ENCODE data around the gene VSTM4.

Gene VSTM4

GRCh38 chr10:49141541-49142332 lies 26.4 kb upstream of the VSTM4 start:
- DNase-seq = no peak

GRCh38 chr10:49140304-49141177 lies 25.2 kb upstream of the VSTM4 start:
- no peak for DNase-seq

DNA sequence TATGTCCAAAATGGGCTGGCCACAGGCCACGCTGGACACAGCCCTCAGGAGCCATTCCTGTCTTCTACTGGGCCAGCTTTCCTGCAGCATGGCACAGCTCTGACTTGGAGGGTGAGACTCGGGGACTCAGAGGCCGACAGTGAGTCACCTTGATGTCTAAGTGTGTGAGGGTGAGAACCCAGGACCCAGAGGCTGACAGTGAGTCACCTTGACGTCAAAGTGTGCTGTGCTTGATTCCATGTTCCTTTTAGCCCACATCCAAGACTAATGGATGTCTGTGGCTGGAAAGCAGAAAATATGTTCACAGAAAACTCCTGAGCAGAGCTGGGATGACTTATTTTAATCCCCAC lies 24.5 kb upstream of the VSTM4 start:
- DNase-seq = no peak

- no peak for DNase-seq
Observed at GRCh38 chr10:49139028-49139845, 23.9 kb upstream of the VSTM4 start.

GRCh38 chr10:49138361-49138891 lies 23.1 kb upstream of the VSTM4 start:
- no peak for DNase-seq

DNA sequence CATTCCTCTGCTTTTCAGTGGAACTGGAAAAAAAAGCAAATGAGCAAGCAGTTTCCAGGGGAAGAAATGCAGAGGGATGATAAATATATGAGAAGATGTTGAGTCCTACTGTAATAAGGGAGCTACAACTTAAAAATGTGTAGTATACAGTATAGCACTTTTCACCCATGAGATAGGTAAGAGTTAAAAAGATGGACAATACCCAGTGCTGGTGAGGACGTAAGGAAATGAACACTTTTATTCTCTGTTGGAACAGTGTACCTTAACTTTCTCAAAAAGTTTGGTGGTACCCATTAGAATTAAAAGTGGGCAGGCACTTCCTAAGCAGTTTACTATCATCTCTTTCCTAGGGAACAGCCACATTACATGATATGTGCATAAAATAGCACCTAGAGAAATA lies 21.2 kb upstream of the VSTM4 start:
- DNase-seq = no peak

DNA sequence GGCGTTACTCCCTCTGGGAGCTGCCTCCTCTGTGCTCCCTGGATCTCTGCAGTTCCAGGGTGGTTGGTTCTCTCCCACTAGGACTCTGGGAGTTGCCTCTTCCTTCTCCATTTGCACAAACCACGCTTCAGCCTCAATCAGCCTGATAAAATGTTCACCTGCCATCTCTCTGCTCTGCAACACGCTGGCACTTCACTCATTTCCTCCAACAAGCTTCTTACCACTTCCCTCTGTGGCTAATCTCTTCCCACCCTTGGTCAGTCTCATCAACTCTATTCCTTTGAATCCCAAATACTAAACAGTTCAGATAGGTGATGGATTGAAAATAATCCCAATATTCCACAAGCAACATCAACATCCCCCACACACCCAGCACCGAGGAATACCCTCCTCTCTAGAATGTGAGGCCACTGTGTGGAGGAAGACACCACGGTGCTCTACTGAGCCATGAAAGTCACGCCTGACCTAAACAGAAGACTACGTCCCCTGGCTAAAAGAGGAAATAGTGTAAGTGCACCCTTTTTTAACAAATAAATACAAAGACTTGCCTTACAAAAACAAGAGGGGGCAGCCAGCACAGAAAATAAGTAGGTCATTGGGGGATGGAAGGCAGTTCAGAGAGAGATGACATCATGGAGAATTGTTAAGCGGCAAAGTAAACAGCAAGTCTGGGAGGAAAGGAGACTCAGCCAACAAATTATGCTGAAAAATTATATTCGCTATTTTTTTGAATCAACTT lies 20.4 kb upstream of the VSTM4 start:
- no peak for DNase-seq

DNA sequence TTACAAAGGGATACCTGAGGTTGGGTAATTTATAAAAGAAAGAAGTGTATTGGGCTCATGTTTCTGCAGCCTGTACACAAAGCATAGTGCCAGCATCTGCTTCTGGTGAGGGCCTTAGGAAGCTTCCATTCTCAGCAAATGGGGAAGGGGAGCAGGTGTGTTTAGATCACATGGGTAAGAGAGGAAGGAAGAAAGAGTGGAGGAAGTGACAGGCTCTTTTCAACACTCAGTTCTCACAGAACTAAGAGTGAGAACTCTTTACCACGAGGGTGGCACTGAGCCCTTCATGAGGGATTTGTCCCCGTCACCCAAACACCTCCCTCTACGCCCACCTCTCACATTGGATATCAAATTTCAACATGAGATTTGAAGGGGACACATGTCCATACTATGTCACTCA lies 19.0 kb upstream of the VSTM4 start:
- no peak for DNase-seq

- DNase-seq = no peak
Observed at GRCh38 chr10:49133706-49134248, 18.5 kb upstream of the VSTM4 start, which contains the start of gene FAM170B. FAM170B (minus strand) TSS chr10:49134021; CDS start chr10:49133918, 103 bp downstream.

- DNase-seq = no peak
Observed at GRCh38 chr10:49132362-49132737, 17.0 kb upstream of the VSTM4 start.

- no peak for DNase-seq
Observed at GRCh38 chr10:49131507-49132361, 16.4 kb upstream of the VSTM4 start.

GRCh38 chr10:49129376-49129775 lies 14.1 kb upstream of the VSTM4 start:
- DNase-seq = no peak

GRCh38 chr10:49128854-49129253 lies 13.5 kb upstream of the VSTM4 start:
- DNase-seq = no peak

DNA sequence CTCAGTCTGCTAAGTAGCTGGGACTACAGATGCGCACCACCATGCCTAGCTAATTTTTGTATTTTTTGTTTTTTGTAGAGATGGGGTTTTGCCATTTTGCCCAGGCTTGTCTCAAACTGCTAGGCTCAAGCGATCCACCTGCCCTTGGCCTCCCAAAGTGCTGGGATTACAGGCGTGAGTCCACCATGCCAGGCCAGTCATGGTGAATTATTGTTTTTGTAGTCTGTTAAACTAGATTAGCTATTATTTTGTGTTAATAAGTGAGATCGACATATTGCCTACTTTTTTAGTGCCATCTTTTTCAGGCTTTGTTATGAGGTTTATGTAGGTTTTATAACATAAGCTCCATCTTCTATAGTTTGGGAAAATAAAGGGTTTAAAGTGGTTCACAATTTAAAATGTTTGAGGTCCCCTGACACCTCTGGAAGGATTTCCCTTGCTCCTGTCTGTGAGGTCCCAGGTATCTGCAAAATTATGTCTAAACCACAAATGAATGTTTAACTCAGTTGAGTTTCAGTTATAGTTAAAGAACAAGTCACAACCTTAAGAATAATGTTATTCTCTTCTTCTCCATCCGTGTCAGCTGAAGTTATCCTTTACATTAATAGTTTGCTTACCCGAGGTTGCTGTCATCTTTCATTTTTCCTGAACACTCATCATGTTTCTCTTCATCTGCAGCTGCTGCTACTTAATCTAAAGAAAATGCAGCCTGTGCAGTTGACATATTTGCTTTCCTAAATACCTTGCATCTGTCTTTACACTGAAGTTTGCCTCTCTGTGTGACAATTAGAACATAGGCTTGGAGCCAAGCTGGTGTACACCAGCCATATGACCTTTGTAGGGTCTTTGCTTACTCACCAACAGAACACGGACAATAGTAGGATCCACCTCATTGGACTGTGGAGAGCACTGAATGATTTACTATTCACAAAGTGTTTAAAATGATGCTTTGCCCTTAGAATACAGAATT lies 8.9 kb upstream of the VSTM4 start:
- DNase-seq = no peak

DNA sequence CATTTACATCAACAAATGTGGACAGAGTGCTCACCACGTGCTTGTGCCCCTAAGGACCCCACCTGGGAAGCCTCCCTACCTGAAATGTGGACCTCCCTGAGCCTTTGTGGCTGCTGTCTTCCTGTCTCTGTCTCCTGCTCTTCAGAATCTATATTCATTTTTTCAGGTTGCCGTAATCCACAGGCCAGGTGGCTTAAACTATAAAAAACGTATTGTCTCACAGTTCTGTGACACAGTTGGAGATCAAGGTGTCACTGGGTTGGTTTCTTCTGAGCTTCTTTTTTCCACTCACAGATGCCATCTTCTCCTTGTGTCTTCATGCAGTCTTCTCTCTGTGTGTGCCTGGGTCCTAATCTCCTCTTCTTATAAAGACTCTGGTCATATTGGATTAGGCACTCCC lies 5.6 kb upstream of the VSTM4 start:
- no peak for DNase-seq

- DNase-seq = no peak
Observed at GRCh38 chr10:49119746-49120145, 4.4 kb upstream of the VSTM4 start.

- no peak for DNase-seq
Observed at GRCh38 chr10:49118430-49119074, 3.2 kb upstream of the VSTM4 start.

DNA sequence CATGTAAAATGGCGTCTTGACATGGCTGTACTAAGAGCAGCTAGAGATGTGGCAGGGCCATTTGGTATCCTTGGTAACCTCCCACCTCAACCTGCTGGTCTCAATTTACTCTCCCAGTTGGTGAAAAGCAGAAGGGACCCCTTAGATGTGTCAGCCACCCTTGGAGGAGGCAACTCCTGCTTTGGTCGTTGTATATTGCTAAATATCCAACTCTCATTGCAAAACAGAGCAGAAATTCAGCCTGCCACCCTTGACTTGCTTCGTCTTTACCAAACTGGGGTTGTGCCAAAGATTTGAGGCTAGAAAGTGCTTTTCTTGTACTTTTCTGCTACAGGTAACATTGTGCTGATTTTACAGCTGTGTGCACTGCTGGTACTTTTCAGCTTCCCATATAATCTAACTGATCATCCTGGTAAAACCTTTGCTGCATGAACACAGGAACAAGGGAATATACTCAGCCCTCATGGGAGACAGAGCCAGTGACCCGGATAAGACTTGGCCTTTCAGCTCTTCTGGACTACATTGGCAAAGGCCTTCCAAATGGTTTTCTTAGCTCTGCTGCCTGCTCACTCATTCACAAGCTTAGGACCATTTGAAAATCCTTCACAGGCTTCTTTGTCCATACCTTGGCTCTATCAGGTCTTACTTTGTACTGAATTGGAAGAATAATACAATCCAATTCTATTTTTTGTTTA lies 2.2 kb upstream of the VSTM4 start:
- no peak for DNase-seq

All from NCI-H1436 treated with DMSO at 0.1 percent for 48 hours (cell line).